Measurements from ENCODE around the gene CLP1. TPM values are rescaled to one million over a fixed set of nuclear protein-coding genes. Genes with fewer than 3 reads are reported as not detected.

The CLP1 gene
- total RNA-seq, 1 experiment from 2014 or later = 26.8 TPM

GRCh38 chr11:57667736-57668433 is 10.3 kb downstream of the CLP1 start, which contains the start of gene ZDHHC5:
Gene ZDHHC5 (plus strand): TSS chr11:57668114. CDS start chr11:57673091, 4,977 bp downstream.
- no TSS peak for BruUV-seq (replicated peaks)
- Histone ChIP-seq H3K36me3 (ENCODE audit: insufficient read depth, low read length, poor library complexity, severe bottlenecking) (peaks cover 12% of the 10 kb centered on the region), H3K27me3 (replicated peaks; ENCODE audit: insufficient read depth, low read depth, low read length, poor library complexity) (no peaks in the 10 kb centered on the region), H3K4me3 (ENCODE audit: low read depth, low read length, poor library complexity, severe bottlenecking) (peak within 1 kb of the TSS; percentile 70), H3K27ac (ENCODE audit: low read depth, low read length, poor library complexity, severe bottlenecking) (peak within 1 kb of the TSS; percentile 97), H3K9me3 (ENCODE audit: low read depth, low read length, poor library complexity, severe bottlenecking) (no peaks in the 10 kb centered on the region), H3K4me1 (ENCODE audit: insufficient read depth, low read length, poor library complexity, severe bottlenecking) (peaks cover 10% of the 10 kb centered on the region)
- peak; percentile 100 for DNase-seq (ENCODE audit: low spot score)
- ChIA-PET CTCF (interaction anchor here (0.6 kb wide), 1 partner anchor 916 kb away, joined by 3 read pairs; no protein-coding TSS in a partner anchor), POLR2A (ENCODE audit: low non-redundant PET) (no interaction called here)
- TF ChIP-seq CTCF (conservative IDR thresholded peaks at IDR 0.05; ENCODE audit: low read depth, low read length) (peak; percentile 46), EZH2 (IDR thresholded peaks at IDR 0.05; ENCODE audit: borderline replicate concordance, low read depth, low read length, poor library complexity, severe bottlenecking) (no peak)
- intact Hi-C loops (cut with micrococcal nuclease; ENCODE audit: unreplicated experiment) = loop anchor here (5.0 kb wide), 2 partner anchors 44 to 331 kb away; partner anchors contain the start of genes MED19, P2RX3, SSRP1 and TMX2

GRCh38 chr11:57668434-57668782 is 10.8 kb downstream of the CLP1 start:
- ChIA-PET POLR2A (ENCODE audit: low non-redundant PET) (no interaction called here), CTCF (interaction anchor here (0.6 kb wide), 1 partner anchor 916 kb away, joined by 3 read pairs; no protein-coding TSS in a partner anchor)
- BruUV-seq (replicated peaks) = no TSS peak
- H3K4me1 ChIP-seq (ENCODE audit: insufficient read depth, low read length, poor library complexity, severe bottlenecking) = peaks cover 10% of the 10 kb centered on the region
- peak overlapping the region; percentile 70 for H3K4me3 ChIP-seq (ENCODE audit: low read depth, low read length, poor library complexity, severe bottlenecking)
- no peak for TF ChIP-seq CTCF (conservative IDR thresholded peaks at IDR 0.05; ENCODE audit: low read depth, low read length)
- TF ChIP-seq EZH2 (IDR thresholded peaks at IDR 0.05; ENCODE audit: borderline replicate concordance, low read depth, low read length, poor library complexity, severe bottlenecking) = no peak
- DNase-seq (ENCODE audit: low spot score) = no peak
- H3K27ac ChIP-seq (ENCODE audit: low read depth, low read length, poor library complexity, severe bottlenecking) = peak overlapping the region; percentile 97
- peaks cover 18% of the 10 kb centered on the region for H3K36me3 ChIP-seq (ENCODE audit: insufficient read depth, low read length, poor library complexity, severe bottlenecking)
- intact Hi-C loops (cut with micrococcal nuclease; ENCODE audit: unreplicated experiment) = loop anchor here (5.0 kb wide), 2 partner anchors 44 to 331 kb away; partner anchors contain the start of genes MED19, P2RX3, SSRP1 and TMX2
- no peaks in the 10 kb centered on the region for H3K9me3 ChIP-seq (ENCODE audit: low read depth, low read length, poor library complexity, severe bottlenecking)
- no peaks in the 10 kb centered on the region for H3K27me3 ChIP-seq (replicated peaks; ENCODE audit: insufficient read depth, low read depth, low read length, poor library complexity)

- Histone ChIP-seq H3K27ac (ENCODE audit: low read depth, low read length, poor library complexity, severe bottlenecking) (no peak overlapping the region), H3K9me3 (ENCODE audit: low read depth, low read length, poor library complexity, severe bottlenecking) (no peaks in the 10 kb centered on the region), H3K4me1 (ENCODE audit: insufficient read depth, low read length, poor library complexity, severe bottlenecking) (peaks cover 2% of the 10 kb centered on the region), H3K36me3 (ENCODE audit: insufficient read depth, low read length, poor library complexity, severe bottlenecking) (peaks cover 47% of the 10 kb centered on the region), H3K27me3 (replicated peaks; ENCODE audit: insufficient read depth, low read depth, low read length, poor library complexity) (no peaks in the 10 kb centered on the region), H3K4me3 (ENCODE audit: low read depth, low read length, poor library complexity, severe bottlenecking) (no peak overlapping the region)
- no peak for TF ChIP-seq EZH2 (IDR thresholded peaks at IDR 0.05; ENCODE audit: borderline replicate concordance, low read depth, low read length, poor library complexity, severe bottlenecking)
- BruUV-seq (replicated peaks) = no TSS peak
- ChIA-PET CTCF (no interaction called here), POLR2A (ENCODE audit: low non-redundant PET) (no interaction called here)
- intact Hi-C loops (cut with micrococcal nuclease; ENCODE audit: unreplicated experiment) = no loop called here
- DNase-seq (ENCODE audit: low spot score) = no peak
Measured at GRCh38 chr11:57674251-57674650, 16.7 kb downstream of the CLP1 start.

All from A673 (cell line).